Measurements from ENCODE around the gene SLC9A9. TPM values are rescaled to one million over a fixed set of nuclear protein-coding genes. Genes with fewer than 3 reads are reported as not detected.
A peak's percentile ranks its signal among the peaks of the same experiment; 100 is the strongest.

SLC9A9 gene
- polyA plus RNA-seq, 1 donor (not counting 4 experiments of a cell fraction or from before 2014, with no cell fraction given) = 5.2 TPM

DNA sequence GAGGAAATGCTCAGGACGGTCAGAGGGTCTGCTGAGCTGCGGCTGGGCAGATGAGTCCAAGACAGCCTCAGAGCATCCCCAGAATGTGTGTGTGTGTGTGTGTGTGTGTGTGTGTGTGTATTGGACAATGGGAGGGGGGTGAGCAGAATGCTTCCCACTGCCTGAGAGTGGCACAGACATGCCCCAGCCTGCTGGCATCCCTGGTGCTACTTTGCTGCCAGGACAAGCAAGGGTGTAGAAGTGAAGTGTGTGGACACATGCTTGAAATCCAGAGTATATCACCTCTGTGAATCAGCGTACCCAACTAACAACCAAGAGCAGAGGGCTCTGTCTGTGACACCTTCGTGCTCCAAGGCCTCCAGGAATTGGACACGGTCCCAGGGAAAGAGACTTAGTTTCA, 76.3 kb downstream of the SLC9A9 start:
- Histone ChIP-seq H3K4me1 (ENCODE audit: control insufficient read depth, extremely low read depth, insufficient read depth, low read length) (peaks cover 12% of the 10 kb centered on the region), H2AFZ (ENCODE audit: control insufficient read depth, low read length) (no peak overlapping the region)
- dilution Hi-C loops (cut with MboI; ENCODE audit: extremely low pct_ligation_motif_present, low sequenced_read_pairs) = no loop called here

GRCh38 chr3:143771258-143771657, 77.0 kb downstream of the SLC9A9 start:
- Histone ChIP-seq H2AFZ (ENCODE audit: control insufficient read depth, low read length) (no peak overlapping the region), H3K36me3 (ENCODE audit: control insufficient read depth in 2 of 2, extremely low read depth in 1 of 2, insufficient read depth in 2 of 2, low read length in 2 of 2) (no peaks in the 10 kb centered on the region), H3K27me3 (ENCODE audit: control insufficient read depth, extremely low read depth, insufficient read depth, low read length) (no peaks in the 10 kb centered on the region), H3K4me2 (ENCODE audit: control insufficient read depth, extremely low read depth, insufficient read depth, low read depth, low read length) (no peak overlapping the region), H3K4me1 (ENCODE audit: control insufficient read depth, extremely low read depth, insufficient read depth, low read length) (peaks cover 12% of the 10 kb centered on the region), H3K79me2 (ENCODE audit: control insufficient read depth, insufficient read depth, low read length) (no peaks in the 10 kb centered on the region), H3K4me3 (ENCODE audit: control insufficient read depth in 2 of 3, extremely low read depth in 1 of 3, insufficient read depth in 2 of 3, low read depth in 1 of 3, low read length in 3 of 3) (no peak overlapping the region), H3K9me3 (ENCODE audit: control insufficient read depth, low read depth, low read length) (no peaks in the 10 kb centered on the region), H3K9ac (ENCODE audit: control insufficient read depth, extremely low read depth, insufficient read depth, low read length) (no peak overlapping the region), H4K20me1 (ENCODE audit: control insufficient read depth, extremely low read depth, insufficient read depth, low read length) (no peaks in the 10 kb centered on the region), H3K9me1 (ENCODE audit: control insufficient read depth, extremely low read depth, insufficient read depth, low read length) (no peaks in the 10 kb centered on the region), H3K27ac (ENCODE audit: control insufficient read depth, insufficient read depth, low read length) (no peak overlapping the region)
- TF ChIP-seq, protein P1, sequence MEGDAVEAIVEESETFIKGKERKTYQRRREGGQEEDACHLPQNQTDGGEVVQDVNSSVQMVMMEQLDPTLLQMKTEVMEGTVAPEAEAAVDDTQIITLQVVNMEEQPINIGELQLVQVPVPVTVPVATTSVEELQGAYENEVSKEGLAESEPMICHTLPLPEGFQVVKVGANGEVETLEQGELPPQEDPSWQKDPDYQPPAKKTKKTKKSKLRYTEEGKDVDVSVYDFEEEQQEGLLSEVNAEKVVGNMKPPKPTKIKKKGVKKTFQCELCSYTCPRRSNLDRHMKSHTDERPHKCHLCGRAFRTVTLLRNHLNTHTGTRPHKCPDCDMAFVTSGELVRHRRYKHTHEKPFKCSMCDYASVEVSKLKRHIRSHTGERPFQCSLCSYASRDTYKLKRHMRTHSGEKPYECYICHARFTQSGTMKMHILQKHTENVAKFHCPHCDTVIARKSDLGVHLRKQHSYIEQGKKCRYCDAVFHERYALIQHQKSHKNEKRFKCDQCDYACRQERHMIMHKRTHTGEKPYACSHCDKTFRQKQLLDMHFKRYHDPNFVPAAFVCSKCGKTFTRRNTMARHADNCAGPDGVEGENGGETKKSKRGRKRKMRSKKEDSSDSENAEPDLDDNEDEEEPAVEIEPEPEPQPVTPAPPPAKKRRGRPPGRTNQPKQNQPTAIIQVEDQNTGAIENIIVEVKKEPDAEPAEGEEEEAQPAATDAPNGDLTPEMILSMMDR (optimal IDR thresholded peaks at IDR 0.05 in 1 of 3, IDR thresholded peaks at IDR 0.05 in 1 of 3, conservative IDR thresholded peaks at IDR 0.05 in 1 of 3; ENCODE audit: extremely low read depth in 1 of 3, insufficient read depth in 2 of 3, low read length in 3 of 3) = no peak
- no peak for TF ChIP-seq EZH2 (IDR thresholded peaks at IDR 0.05; ENCODE audit: low read length)
- no peak for FAIRE-seq
- no peak for DNase-seq (ENCODE audit: low read depth, low spot score)
- dilution Hi-C loops (cut with MboI; ENCODE audit: extremely low pct_ligation_motif_present, low sequenced_read_pairs) = no loop called here

More for the DNA sequence above, 76.3 kb downstream of the SLC9A9 start:
- H3K27me3 ChIP-seq (ENCODE audit: control insufficient read depth, extremely low read depth, insufficient read depth, low read length) = no peaks in the 10 kb centered on the region
- no peak for TF ChIP-seq EZH2 (IDR thresholded peaks at IDR 0.05; ENCODE audit: low read length)
- TF ChIP-seq, protein P1 (optimal IDR thresholded peaks at IDR 0.05 in 1 of 3, IDR thresholded peaks at IDR 0.05 in 1 of 3, conservative IDR thresholded peaks at IDR 0.05 in 1 of 3; ENCODE audit: extremely low read depth in 1 of 3, insufficient read depth in 2 of 3, low read length in 3 of 3) = no peak
- no peaks in the 10 kb centered on the region for H3K9me3 ChIP-seq (ENCODE audit: control insufficient read depth, low read depth, low read length)
- no peak overlapping the region for H3K4me3 ChIP-seq (ENCODE audit: control insufficient read depth in 2 of 3, extremely low read depth in 1 of 3, insufficient read depth in 2 of 3, low read depth in 1 of 3, low read length in 3 of 3)
- no peak overlapping the region for H3K9ac ChIP-seq (ENCODE audit: control insufficient read depth, extremely low read depth, insufficient read depth, low read length)
- H3K9me1 ChIP-seq (ENCODE audit: control insufficient read depth, extremely low read depth, insufficient read depth, low read length) = no peaks in the 10 kb centered on the region
- H3K79me2 ChIP-seq (ENCODE audit: control insufficient read depth, insufficient read depth, low read length) = no peaks in the 10 kb centered on the region
- H4K20me1 ChIP-seq (ENCODE audit: control insufficient read depth, extremely low read depth, insufficient read depth, low read length) = no peaks in the 10 kb centered on the region
- DNase-seq (ENCODE audit: low read depth, low spot score) (no peak), FAIRE-seq (peak; percentile 32)
- H3K4me2 ChIP-seq (ENCODE audit: control insufficient read depth, extremely low read depth, insufficient read depth, low read depth, low read length) = no peak overlapping the region
- no peaks in the 10 kb centered on the region for H3K36me3 ChIP-seq (ENCODE audit: control insufficient read depth in 2 of 2, extremely low read depth in 1 of 2, insufficient read depth in 2 of 2, low read length in 2 of 2)
- no peak overlapping the region for H3K27ac ChIP-seq (ENCODE audit: control insufficient read depth, insufficient read depth, low read length)

All from keratinocyte (primary cell).